Ovary (tissue), 9 donors: Measurements from ENCODE around the gene PERM1. TPM values are rescaled to one million over a fixed set of nuclear protein-coding genes. Genes with fewer than 3 reads are reported as not detected.

Source experiments
- DNase-seq, 5 donors: peaks; one replicate each; pipeline ENCODE4 v3.0.0-alpha.2; 2019 to 2020
- H3K27ac ChIP-seq, 2 donors: fragments of 200-600 bp; one replicate each; pipeline versions ENCODE4 v1.5.1 to v1.8.0; 2019 to 2022
- H3K27me3 ChIP-seq: fragments of 200-600 bp; one replicate; pipeline ENCODE4 v1.8.0; 2022
- H3K36me3 ChIP-seq: fragments of 200-600 bp; sonication (generic); one replicate; pipeline ENCODE4 v1.5.1; 2019
- H3K4me1 ChIP-seq: one replicate; pipeline ENCODE4 v1.8.1; 2013; ENCODE audit warnings: mild to moderate bottlenecking, moderate library complexity; ENCODE audit not compliant: insufficient read depth
- H3K4me3 ChIP-seq: fragments of 200-600 bp; sonication (generic); one replicate; pipeline ENCODE4 v1.5.1; 2017
- H3K9me3 ChIP-seq, 2 donors: fragments of 200-600 bp in 1 of 2; sonication (generic) in 1 of 2; one replicate each; pipeline versions ENCODE4 v1.5.1 to v1.8.1; 2013 to 2019; ENCODE audit warnings: mild to moderate bottlenecking in 1 of 2, moderate library complexity in 1 of 2
- EP300 ChIP-seq: sonication (generic); formaldehyde crosslinking; IDR thresholded peaks from one replicate; pipeline ENCODE4 v1.6.1; 2017; ENCODE audit warnings: antibody characterized with exemption
- POLR2A ChIP-seq: fragments of 450-650 bp; IDR thresholded peaks from one replicate; pipeline ENCODE4 v1.6.1; 2017; ENCODE audit warnings: antibody characterized with exemption, mild to moderate bottlenecking, moderate library complexity
- WGBS, 3 donors: extraction: QIAGEN DNeasy Blood & Tissue Kit in 1 of 3; methylation state at CpG; one replicate each; pipeline versions ENCODE4 v1.1.5 to v1.1.7; 2013 to 2017; 5-methylcytosine and 5-hydroxymethylcytosine counted together
- intact Hi-C, 4 donors: fragments of 100-400 bp; cut with DNase I; formaldehyde crosslinking; loops; one replicate each; pipeline versions ENCODE4 v1.11.0 to v1.15.1; 2022 to 2023
- polyA plus RNA-seq, 2 donors: library from polyadenylated mRNA; stranded (reverse); fragments of 200-250 nt in 1 of 2; fragments of 350-450 nt in 1 of 2; fragmentation: Illumina TruSeq in 1 of 2; extraction: RNeasy Lipid Tissue Mini Kit (QIAGEN cat#74804) in 1 of 2; gene quantifications; one replicate each; pipeline ENCODE4 v1.2.3, GENCODE V29; 2013 to 2014
- total RNA-seq, 7 donors: library from RNA; depleted of rRNA in 2 of 7; stranded (reverse); fragments of >200 nt in 2 of 7; fragmentation: NEBNext Ultra II Directional in 3 of 7; extraction: Animal tissue kit (Norgen Biotek cat#: 25700) in 3 of 7; gene quantifications; one replicate each; pipeline versions ENCODE4 v1.1.0 to v1.2.4, GENCODE V29; 2016 to 2023
- TF ChIP-seq, protein P1 (sequence below), 3 donors: fragments of 450-650 bp in 2 of 3; fragments of 200-600 bp in 1 of 3; IDR thresholded peaks; one replicate each; pipeline versions ENCODE4 v1.5.1 to v1.8.0; 2016 to 2022; ENCODE audit warnings: antibody characterized with exemption in 3 of 3, mild to moderate bottlenecking in 1 of 3
- donor health status: DM: no; HTN: no; CAD: no; lungs with moderate emphysema.
- donor health status: DM: no; HTN: no; CAD: no.
- donor health status: Bipolar disorder and iron deficiency.
- donor health status: DM: yes; HTN: yes; CAD: no.
- donor health status: DM: no; HTN: no; CAD: no.
- donor health status: DM: yes; HTN: yes; CAD: no.

PERM1 gene
- total and polyA plus RNA-seq, 9 donors, result 0.07 to 0.34 (median 0.28) TPM; not detected in 4

GRCh38 chr1:1022302-1023009 lies 40.6 kb upstream of the PERM1 start:
- Histone ChIP-seq H3K36me3 (no peaks in the 10 kb centered on the region), H3K27ac (no peak overlapping the region), H3K9me3 (no peaks in the 10 kb centered on the region), H3K4me1 (no peaks in the 10 kb centered on the region), H3K4me3 (no peak overlapping the region), H3K27me3 (no peaks in the 10 kb centered on the region)
- 89 to 92% (median 90%) methylated on average over 27 of the region's 27 CpGs for WGBS, 3 donors
- intact Hi-C loops, result loop anchor here in 1 of 4 donors (10.0 kb wide), 1 partner anchor 212 kb away; the partner anchor contains the start of genes B3GALT6 and SDF4
- TF ChIP-seq POLR2A (no peak), EP300 (no peak)
- TF ChIP-seq, protein P1, sequence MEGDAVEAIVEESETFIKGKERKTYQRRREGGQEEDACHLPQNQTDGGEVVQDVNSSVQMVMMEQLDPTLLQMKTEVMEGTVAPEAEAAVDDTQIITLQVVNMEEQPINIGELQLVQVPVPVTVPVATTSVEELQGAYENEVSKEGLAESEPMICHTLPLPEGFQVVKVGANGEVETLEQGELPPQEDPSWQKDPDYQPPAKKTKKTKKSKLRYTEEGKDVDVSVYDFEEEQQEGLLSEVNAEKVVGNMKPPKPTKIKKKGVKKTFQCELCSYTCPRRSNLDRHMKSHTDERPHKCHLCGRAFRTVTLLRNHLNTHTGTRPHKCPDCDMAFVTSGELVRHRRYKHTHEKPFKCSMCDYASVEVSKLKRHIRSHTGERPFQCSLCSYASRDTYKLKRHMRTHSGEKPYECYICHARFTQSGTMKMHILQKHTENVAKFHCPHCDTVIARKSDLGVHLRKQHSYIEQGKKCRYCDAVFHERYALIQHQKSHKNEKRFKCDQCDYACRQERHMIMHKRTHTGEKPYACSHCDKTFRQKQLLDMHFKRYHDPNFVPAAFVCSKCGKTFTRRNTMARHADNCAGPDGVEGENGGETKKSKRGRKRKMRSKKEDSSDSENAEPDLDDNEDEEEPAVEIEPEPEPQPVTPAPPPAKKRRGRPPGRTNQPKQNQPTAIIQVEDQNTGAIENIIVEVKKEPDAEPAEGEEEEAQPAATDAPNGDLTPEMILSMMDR (IDR thresholded peaks at IDR 0.05), result no peak
- DNase-seq, result no peak

DNA sequence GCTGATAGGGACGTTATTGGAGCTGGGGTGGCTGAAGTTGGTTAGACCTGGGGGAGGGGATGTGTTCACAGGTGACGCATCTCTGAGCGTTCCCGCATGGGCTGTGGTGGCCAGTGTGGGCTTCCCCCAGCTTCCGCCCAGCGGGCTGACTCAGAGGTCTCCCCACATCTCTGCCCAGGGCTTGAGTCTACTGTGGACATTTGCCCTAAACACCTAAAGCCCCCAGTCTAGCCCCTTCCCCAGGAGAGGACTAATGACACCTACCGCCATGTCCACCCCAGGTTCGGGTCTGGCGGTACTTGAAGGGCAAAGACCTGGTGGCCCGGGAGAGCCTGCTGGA lies 40.0 kb upstream of the PERM1 start:
- intact Hi-C loops, result loop anchor here in 1 of 4 donors (10.0 kb wide), 1 partner anchor 213 kb away; the partner anchor contains the start of genes B3GALT6 and SDF4
- no peaks in the 10 kb centered on the region for H3K27me3 ChIP-seq
- H3K4me3 ChIP-seq, result no peak overlapping the region
- no peak overlapping the region for H3K27ac ChIP-seq
- no peak for DNase-seq
- H3K9me3 ChIP-seq, result no peaks in the 10 kb centered on the region
- no peaks in the 10 kb centered on the region for H3K4me1 ChIP-seq
- H3K36me3 ChIP-seq, result no peaks in the 10 kb centered on the region
- WGBS, 3 donors, result 91 to 95% (median 95%) methylated on average over 10 of the region's 10 CpGs
- no peak for TF ChIP-seq POLR2A
- TF ChIP-seq EP300, result no peak
- TF ChIP-seq, protein P1 (IDR thresholded peaks at IDR 0.05), result no peak

GRCh38 chr1:1021010-1021919 lies 39.4 kb upstream of the PERM1 start:
- TF ChIP-seq EP300 (no peak), POLR2A (no peak)
- TF ChIP-seq, protein P1 (IDR thresholded peaks at IDR 0.05), result no peak
- no peak overlapping the region for H3K27ac ChIP-seq
- H3K27me3 ChIP-seq, result no peaks in the 10 kb centered on the region
- no peaks in the 10 kb centered on the region for H3K4me1 ChIP-seq
- intact Hi-C loops, result loop anchor here in 1 of 4 donors (10.0 kb wide), 1 partner anchor 214 kb away; the partner anchor contains the start of genes B3GALT6 and SDF4
- H3K9me3 ChIP-seq, result no peaks in the 10 kb centered on the region
- peak overlapping the region; percentile 64 for H3K4me3 ChIP-seq
- no peaks in the 10 kb centered on the region for H3K36me3 ChIP-seq
- 39 to 45% (median 40%) methylated on average over 33 of the region's 33 CpGs for WGBS, 3 donors
- DNase-seq, result peak in 4 of 5 donors; percentile 55 to 77 (median 72)

GRCh38 chr1:1020415-1021009 lies 38.6 kb upstream of the PERM1 start:
- Histone ChIP-seq H3K4me1 (no peaks in the 10 kb centered on the region), H3K36me3 (no peaks in the 10 kb centered on the region), H3K27me3 (no peaks in the 10 kb centered on the region), H3K27ac (no peak overlapping the region), H3K9me3 (no peaks in the 10 kb centered on the region), H3K4me3 (peak overlapping the region; percentile 64)
- intact Hi-C loops, result loop anchor here in 1 of 4 donors (10.0 kb wide), 1 partner anchor 214 kb away; the partner anchor contains the start of genes B3GALT6 and SDF4
- TF ChIP-seq POLR2A (no peak), EP300 (no peak)
- TF ChIP-seq, protein P1 (IDR thresholded peaks at IDR 0.05), result no peak
- WGBS, 3 donors, result 0 to 4% (median 1%) methylated on average over 12 to 55 of the region's 59 CpGs
- peak in 1 of 5 donors; percentile 67 for DNase-seq
